NCI-H82 treated with DMSO at 0.1 percent for 48 hours (cell line): ENCODE measurements around the gene ADARB2.

Experiments used
- DNase-seq: peaks from one replicate; lab custom pipeline; 2025; ENCODE audit not compliant: unreplicated experiment; lab: John Stamatoyannopoulos, UW

Gene ADARB2

DNA sequence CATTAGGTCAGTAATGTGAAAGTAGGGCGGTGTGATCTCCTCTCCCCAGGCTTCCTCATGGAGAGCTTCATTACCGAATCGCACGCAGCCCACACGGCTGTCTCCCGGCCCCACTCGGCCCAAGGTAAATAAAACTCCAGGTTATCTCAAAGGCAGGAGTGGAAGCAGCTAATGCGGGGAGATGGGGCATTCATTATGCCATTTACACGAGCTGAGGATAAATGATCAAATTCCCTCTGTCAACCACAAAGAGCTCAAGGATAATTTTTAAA lies 93.5 kb downstream of the ADARB2 start:
- DNase-seq = no peak

DNA sequence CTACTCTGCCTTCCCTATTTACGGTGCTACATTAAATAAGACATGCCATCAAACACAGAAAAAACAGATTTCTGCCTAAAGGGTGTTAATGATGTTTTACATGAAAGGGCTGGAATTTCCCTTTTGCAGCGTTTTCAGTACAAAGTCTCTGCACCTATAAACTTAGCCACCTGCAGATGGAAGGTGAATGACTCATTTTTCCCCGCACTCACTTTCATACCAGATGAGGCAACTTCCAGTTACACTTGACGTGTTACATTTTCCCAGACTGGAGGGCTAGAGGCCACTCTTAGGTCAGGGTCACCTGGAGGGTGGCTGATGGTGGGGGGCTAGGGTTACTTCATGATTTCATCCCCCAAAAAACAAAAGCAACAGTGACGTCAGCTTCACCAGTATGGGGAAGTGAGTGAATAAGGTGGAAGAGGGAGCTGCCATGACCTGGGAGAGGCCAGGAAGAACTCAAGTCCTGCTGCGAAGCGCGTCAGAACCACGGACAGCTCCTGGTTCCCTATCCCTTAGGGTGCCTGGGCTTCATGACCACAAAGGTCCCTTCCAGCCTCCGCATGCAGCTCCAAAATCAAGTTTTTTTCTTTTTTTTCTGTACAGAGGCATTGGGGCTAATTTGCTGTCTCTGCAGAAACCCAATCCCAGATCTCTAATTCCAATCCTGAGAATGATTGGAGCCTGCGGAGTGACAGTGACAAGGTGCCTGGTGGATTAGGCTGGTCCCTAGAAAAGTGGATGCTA lies 94.0 kb downstream of the ADARB2 start:
- DNase-seq = no peak

DNA sequence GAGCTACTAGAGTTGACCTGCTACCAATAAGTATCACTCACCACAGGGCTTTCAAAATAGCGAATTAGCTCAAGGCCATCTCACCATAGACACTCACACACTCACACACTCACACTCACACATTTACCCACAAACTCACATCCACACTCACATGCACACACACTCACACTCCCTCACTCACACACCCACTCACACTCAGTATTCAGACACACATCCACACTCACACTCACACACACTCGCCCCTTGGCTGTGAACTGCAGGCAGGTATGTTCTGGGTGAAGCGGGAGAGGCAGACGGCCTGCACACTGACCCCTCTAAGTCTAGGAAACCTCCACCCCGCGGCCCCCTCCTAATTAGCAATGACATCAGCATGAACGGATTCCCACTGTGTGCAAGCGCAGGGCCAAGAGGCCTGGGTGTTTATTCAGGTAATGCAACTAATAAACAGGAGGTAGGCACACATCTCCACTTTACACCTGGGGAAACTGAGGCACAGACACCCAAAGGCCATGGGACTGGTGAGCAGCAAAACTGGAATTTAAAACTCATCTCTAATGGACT lies 94.6 kb downstream of the ADARB2 start:
- no peak for DNase-seq

DNA sequence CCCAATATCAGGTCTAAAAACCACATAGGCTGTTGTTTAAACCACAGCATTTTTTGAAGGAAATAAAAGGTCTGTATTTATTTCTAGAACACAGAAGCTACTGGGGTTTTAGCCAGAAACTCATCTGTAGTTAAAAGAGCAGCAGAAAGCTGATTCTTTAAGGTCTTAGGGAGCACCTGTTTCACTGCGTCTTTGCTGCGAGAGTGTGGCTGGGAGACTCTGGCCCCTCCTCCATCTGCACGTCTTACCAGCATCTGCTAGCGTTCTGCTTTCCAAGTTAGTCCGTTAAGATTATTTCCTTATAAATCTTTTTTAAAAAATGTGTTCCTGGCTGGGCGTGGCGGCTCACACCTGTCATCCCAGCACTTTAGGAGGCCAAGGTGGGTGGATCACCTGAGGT lies 95.9 kb downstream of the ADARB2 start:
- no peak for DNase-seq

DNA sequence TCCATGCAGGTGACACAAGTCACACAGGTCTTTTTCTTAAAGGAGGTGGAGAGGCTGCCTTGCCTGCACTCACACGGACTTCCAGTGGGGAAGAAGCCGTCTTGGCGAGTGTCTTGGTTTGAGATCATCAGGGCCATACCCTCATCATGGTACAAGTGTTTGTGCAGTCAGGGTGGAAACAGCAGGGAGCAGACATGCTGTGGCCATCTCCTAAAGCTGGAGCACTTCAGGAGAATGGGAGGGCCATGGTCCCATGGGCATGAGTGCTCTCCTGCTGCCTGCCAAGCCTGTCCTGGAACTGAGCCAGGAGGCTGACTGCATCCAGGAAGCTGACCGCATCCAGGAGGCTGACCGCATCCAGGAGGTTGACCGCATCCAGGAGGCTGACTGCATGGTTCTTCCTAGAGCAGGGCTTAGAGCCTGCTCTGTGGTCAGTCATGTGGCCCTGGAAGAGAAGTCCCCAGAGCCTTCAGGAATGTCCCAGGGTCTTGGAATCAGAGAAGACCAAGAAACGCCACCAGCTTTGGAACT lies 98.4 kb downstream of the ADARB2 start:
- DNase-seq = no peak

DNA sequence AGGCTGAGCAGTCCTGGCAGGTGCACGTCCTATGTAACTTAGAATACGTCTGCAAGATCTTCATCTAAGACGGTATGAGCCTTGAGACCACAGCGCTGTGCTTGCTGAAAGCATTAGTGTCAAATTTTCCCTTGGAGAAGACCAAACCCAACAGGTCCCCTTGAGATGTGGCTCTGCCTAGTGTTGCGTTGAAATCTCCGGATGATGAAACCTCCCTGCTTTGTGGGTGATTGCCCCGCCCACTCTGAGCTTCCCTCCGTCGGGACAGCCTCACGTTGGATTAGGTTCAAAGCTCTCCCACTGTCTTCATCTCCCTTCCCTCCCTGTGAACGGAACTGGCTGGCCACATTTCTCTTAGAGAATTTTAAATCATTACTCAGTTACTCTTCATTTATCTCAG lies 102.0 kb downstream of the ADARB2 start:
- no peak for DNase-seq

DNA sequence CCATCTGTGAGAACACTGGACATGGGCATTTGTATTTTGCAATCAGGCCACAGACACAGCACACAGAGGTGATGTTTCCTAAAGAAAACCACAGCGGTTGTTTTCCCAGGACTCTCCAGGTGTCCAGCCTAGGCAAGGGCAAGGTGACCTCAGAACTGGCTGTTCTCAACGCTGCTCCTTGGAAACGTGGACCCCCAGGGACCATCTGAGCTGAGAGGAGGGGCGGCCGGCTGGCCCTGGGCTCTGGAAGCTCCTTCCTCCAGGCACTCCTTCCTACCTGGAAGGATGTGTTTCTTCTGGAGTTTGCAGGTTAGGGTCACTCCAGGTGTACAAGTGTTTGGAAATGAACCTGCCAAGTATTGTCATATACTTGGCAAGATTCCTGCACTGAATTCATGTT lies 103.1 kb downstream of the ADARB2 start:
- DNase-seq = no peak

DNA sequence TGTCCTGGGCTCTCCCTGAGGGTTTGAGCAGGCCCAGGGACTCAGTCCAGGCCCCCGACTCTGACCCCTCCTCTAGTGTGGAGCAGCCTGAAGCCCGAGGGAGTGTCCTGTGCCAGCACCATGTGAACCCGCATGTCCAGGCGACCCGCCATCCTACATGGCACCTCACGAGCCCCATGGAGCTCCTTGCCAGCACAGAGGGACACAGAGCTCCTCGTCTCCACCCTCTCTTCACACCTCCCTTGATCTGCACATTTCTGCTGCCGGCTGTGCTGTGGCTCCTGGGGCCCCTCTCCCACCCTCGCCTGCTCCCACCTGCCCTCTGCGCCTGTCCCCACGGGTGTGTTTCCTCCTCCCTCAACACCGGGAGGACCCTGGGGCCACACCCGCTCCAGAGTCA lies 103.5 kb downstream of the ADARB2 start:
- DNase-seq = no peak

DNA sequence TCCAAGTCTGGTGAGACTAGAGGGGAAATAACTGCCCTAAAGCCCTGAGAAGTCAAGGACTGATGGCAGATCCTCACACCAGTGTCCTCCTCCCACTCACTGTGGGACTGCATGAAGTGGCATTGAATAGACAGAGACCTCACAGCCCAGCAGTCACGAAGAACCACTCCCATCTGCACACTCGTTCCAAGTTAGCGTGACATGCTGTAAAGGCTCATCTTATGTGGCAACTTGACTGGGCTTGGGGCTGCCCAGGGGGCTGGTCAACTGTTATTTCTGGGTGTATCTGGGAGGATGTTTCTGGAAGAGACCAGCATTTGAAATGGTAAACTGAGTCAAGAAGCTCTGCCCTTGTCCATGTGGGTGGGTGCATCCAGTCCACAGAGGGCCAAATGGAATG lies 104.7 kb downstream of the ADARB2 start:
- no peak for DNase-seq

DNA sequence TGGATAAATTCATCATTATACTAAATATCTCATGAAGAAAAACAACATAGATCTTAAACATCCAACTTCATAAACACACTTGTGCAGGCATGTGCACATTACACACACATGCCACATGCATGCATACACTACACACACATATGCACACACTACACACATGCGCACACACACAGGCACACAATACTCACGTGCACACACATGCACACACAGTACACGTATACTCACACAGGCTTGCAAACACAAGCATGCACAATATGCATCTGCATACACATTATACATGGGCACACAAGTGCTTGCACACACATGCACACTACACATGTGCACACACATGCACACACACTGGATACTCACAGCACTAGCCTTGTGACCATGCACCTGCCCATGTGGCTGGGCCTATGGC lies 105.2 kb downstream of the ADARB2 start:
- no peak for DNase-seq

DNA sequence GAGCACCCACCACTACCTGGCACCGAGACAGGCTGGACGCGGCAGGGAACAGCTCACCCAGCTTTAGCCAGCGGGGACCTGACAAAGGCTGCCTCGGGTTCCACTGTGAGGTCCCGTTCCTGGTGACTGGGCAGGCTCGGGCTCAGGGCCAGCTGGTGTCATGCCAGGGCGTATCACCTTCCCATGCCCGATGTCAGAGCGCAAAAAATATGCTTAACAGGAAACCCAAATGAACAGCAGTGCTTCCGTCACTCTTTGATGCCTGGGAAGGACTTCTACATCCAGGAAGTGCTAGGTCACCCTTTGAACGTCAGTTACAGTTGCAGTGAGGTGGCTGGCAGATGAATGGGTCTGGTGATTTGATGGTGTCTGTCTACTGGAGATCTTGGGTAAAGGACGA lies 106.0 kb downstream of the ADARB2 start:
- no peak for DNase-seq

DNA sequence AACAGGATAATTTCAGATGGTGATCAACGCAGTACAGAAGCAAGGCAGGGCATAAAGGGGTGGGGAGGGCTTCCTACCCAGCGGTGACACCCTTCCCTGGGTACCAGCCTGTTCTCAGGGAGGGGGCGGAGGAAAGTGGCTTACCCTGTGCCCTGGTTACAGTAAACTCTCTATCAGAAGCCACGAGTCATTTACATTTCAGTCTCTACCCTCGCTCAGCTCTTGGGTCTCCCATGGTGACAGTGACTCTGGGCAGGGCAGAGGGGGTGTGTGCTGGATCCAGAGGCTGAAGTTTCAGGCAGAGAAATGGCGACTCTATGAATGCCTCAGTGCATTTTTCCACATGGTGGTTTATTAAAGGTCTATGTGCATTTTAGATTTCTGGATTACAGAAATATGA lies 107.0 kb downstream of the ADARB2 start:
- DNase-seq = no peak

DNA sequence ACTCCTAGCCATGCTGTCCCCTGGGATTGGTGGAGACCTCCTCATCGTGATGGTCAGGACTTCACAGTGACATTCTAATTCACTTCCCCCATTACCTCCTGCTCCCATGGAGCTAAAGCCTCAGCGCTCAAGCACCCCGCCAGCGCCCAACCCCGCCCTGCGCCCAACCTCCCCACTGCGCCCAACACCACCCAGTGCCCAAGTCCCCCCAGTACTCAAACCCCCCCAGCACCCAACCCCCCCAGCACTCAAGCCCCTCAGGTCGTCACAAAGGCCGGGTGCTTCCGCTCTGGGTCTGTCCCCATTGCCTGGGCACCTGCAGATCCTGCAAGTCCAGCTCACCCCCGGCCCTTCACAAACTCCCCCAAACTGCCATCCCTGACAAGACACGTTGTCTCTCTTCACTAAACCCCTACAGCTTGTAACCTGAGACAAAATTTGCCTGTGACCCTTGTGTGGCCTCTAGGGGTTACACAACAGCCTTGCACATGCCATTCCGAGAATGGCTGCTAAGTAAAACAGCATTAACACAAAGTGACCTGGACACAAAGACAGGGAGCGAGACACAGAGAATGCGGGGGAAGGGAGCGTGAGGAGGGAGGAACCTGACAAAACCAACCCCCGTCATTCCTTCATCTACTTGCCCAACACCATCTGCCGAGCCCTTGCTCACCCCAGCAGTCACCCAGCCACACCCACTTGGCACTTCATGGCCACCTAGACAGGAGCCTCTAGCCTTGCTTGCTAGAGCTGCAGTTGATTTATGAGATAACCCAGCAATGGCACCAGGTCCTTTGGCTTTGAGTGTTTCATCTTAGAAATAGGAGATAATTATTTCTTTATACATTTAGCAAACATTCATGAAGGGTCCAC lies 107.8 kb downstream of the ADARB2 start:
- no peak for DNase-seq

DNA sequence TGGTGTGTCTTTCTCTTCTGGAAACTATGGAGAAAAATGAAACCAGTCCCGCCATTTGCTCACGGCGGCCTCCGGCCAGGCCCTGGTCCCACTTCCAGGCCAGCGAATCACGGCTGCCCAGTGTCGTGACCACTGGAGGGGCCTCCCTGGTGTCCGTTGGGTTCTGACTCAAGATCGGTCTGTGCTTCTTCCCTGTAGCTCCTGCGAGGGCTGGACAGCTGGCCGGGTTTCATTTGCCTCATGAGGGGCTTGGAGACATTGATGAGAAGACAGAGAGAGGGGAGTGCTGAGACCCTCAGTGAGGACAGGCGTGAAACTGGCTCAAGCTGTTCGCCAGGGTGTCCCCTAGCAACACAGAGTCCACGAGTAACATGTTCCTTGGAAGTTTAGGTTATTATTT lies 108.6 kb downstream of the ADARB2 start:
- DNase-seq = no peak

DNA sequence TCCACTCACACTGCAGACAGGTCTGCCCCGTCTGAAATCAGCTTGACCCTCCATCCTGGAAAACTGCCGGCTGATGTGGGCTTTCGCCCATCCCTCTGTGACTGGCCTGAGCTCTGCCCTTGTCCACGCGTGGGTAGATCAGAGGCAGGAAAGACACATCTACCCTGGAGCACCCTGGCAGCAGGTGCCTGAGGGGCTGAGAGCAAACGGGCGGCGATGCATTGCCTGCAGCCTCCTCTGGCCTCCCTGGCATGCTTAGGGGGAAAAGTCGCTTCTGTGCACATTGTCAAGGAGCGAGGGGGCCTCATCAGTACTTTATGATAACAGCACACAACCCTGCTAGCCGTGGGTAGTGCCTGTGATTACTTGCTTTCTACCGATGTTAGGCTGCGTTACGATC lies 109.4 kb downstream of the ADARB2 start:
- DNase-seq = no peak

DNA sequence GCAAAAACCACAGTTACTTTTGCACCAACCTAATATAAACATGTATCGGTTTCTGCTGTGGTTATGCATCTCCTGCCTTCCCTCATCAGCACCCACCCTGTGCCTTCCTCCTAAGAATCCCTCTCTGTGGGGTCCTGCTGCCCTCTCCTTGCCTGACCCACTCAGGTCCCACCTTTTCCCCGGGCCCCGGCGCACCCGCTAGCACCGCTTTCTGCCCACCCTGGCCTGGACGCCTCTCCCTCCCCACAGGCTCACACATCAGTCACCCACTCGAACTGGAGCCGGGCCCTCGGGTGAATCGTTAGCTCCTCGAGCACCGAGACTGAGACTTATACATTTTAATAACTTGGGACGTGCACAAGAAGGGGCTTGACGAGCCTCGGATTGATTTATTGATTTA lies 110.5 kb downstream of the ADARB2 start:
- no peak for DNase-seq

DNA sequence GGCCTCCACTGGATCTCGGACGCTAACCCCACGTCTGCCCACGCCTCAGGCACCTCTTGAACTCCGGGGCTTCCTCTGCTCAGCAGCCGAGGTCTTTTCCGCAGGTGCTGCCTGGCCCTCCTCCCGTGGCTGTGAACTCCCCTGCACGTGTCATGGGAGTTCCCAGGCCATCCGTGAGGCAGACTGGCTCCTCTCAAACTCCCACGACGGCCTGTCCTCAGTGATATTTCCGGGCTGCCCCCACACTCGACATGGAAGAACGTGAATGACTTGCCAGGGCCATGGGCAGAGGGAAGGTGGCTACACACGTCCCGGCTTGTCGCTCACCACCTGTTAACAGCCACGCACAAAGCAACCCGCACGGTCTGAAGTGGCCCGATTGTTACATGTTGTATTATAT lies 110.9 kb downstream of the ADARB2 start:
- no peak for DNase-seq

DNA sequence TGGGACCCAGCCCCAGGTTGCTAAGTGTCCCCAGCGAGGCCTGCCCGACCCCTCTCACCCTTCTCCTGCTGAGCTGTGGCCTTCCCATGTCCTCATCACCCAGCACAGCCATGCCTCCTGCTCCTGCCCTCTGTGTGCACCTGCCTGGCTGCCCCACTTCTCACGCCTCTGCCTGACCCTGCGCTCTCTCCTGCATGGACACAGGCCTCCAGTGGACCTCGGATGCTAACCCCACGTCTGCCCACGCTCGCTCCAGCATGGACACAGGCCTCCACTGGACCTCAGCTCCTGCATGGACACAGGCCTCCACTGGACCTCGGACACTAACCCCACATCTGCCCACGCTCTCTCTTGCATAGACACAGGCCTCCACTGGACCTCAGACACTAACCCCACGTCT lies 111.6 kb downstream of the ADARB2 start:
- no peak for DNase-seq

DNA sequence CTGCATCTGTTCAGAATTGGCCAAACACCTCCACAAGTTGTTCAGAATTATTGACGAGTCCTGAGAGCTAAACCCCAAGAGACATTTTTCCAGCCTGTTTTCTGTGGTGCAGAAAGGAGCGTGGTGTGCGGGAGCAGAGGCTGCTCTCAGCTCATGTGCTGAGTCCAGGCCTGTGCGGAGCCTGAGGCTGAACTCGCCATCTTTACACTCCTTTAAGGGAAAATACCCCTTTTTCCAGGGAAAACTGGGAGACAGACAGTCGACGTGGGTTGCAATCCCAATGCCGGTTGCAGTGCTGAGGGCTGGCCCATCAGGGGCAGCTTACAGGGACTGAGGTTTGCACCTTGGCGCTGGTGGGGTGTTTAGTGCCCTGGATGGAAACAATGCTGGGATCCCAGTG lies 112.2 kb downstream of the ADARB2 start:
- no peak for DNase-seq

DNA sequence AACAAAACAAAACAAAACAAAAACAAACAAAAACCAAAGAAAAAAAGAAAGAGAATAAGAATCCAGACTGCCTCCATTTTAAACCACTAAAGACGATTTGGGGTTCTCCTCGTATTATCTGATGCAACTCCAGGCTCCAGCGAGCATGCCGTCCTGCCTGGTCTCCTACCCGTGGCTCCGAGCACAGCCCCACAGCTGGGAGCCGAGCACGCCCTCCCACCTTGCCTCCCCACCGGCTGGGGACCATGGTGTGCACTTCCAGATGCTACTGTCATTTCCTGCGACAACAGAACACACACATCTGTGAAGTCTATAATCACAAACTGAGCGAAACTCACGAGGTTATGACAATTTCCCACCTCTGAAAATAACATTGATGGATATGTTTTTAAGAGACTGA lies 113.1 kb downstream of the ADARB2 start:
- no peak for DNase-seq

DNA sequence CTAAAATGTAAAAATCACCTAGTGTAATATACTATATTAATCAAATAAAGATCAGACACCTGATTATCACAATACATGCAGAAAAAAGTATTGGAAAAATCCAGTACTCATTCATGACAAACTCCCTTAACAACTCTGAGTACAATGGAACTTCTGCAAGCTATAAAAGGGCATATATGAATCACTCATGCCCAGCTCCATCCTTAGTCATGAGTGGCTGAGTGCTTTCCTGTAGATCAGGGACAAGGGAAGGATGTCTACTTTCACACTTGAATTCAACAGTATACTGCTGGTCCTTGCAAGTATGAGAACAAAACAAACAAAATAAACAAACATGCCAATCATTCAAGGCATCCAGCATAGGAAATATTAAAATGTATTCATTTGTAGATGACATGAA lies 116.5 kb downstream of the ADARB2 start:
- no peak for DNase-seq
